ENCODE results near the gene USP12.

- TF ChIP-seq, protein P1, sequence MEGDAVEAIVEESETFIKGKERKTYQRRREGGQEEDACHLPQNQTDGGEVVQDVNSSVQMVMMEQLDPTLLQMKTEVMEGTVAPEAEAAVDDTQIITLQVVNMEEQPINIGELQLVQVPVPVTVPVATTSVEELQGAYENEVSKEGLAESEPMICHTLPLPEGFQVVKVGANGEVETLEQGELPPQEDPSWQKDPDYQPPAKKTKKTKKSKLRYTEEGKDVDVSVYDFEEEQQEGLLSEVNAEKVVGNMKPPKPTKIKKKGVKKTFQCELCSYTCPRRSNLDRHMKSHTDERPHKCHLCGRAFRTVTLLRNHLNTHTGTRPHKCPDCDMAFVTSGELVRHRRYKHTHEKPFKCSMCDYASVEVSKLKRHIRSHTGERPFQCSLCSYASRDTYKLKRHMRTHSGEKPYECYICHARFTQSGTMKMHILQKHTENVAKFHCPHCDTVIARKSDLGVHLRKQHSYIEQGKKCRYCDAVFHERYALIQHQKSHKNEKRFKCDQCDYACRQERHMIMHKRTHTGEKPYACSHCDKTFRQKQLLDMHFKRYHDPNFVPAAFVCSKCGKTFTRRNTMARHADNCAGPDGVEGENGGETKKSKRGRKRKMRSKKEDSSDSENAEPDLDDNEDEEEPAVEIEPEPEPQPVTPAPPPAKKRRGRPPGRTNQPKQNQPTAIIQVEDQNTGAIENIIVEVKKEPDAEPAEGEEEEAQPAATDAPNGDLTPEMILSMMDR (IDR thresholded peaks at IDR 0.05), result no peak
- TF ChIP-seq POLR2A (IDR thresholded peaks at IDR 0.05), result no peak
Measured at GRCh38 chr13:27088619-27089018, 83.0 kb downstream of the USP12 start.

Measured in Peyer's patch (tissue), 4 donors.